GM23248 (cell line): ENCODE data around the gene TSPAN5.

ENCODE experiments used
- EZH2 ChIP-seq: fragments of 200-600 bp; sonication (generic); IDR thresholded peaks from 2 replicates; pipeline ENCODE4 v1.6.1; 2018; ENCODE audit warnings: antibody characterized with exemption, mild to moderate bottlenecking; ENCODE audit not compliant: insufficient read depth, poor library complexity, severe bottlenecking
- EZH2phosphoT487 ChIP-seq: fragments of 200-600 bp; sonication (generic); IDR thresholded peaks from 2 replicates; pipeline ENCODE4 v1.6.1; 2018; ENCODE audit warnings: antibody characterized with exemption, moderate library complexity, mild to moderate bottlenecking, low read depth; ENCODE audit not compliant: insufficient read depth

DNA sequence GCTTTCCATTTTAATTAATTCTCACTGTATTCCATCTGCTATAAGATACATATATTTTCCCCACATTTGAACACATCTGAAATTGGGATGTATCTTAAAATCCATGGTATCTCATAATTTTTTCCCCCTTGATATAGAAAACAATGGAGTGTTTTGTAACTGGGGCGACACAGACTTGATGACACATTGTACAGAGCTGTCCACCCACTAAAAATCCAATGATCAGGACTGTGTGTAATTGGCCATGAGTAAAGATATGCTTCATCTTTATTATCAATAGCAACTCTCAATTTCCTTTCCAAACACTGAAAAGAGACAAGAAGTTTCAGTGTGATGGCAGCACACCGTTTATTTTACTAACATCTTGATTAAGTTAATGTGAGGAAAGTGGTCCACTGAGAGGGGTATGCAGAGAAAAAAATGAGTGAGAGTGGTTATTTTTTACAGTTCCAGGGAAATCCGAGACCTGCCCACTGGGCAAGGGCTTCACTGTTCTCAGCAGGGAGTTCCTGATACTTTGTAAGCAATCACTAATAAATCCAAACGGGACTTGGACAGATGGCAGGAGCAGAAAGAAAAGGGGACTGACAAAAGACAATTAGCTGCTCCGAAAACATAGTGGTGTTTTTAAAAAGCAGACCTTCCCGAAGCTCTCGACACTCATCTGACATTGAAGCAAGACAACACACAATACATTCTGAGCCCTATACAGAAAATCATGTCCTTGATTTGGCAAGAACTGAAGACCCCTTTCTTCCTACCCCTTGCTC is 149.4 kb downstream of the TSPAN5 start:
- no peak for TF ChIP-seq EZH2phosphoT487
- no peak for TF ChIP-seq EZH2
